ENCODE measurements around the gene CFL1. TPM values are rescaled to one million over a fixed set of nuclear protein-coding genes. Genes with fewer than 3 reads are reported as not detected.

CFL1 gene
- total and polyA plus RNA-seq, 7 experiments from 2014 or later, result 403 to 2,314 (median 802) TPM

DNA sequence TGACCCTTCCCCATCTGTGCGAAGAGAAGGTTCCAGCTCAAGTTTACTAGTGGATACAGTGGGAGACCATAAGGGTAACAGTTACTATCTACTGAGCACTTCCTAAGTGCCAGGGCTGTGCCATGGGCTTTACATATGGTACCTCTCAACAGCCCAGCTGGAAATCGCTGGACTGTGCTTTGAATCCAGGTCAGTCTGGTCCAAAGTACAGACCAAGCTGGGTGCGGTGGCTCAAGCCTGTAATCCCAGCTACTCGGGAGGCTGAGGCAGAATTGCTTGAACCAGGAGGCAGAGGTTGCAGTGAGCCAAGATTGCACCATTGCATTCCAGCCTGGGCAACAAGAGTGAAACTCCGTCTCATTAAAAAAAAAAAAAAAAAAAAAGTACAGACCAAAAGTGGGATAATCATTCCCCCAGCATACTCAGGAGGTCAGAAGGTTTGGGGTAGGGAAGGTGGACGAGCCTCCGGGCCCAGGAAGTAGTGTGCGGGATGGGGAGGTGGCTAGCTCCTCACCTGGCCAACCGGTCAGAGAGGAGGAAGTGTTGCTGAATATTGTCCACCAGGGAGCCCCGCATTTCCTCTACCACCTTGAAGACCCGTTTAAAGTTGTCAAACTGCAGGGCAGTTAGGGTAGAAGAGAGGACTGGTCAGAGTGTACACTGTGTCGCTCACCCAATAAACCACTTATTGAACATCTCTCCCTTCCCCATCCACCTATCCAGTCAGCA is 28.0 kb upstream of the CFL1 start:
- Histone ChIP-seq H3K4me3 (ENCODE audit: low read length) (no peak overlapping the region), H3K36me3 (ENCODE audit: control insufficient read depth in 2 of 3, insufficient read depth in 3 of 3, low read length in 3 of 3) (peaks cover 0 to 27% (median 0%) of the 10 kb centered on the region in 3 experiments), H3K27me3 (ENCODE audit: control insufficient read depth in 2 of 2, insufficient read depth in 2 of 2, low read length in 2 of 2) (no peaks in the 10 kb centered on the region), H3K27ac (ENCODE audit: low read depth, low read length) (no peak overlapping the region), H3K9me3 (ENCODE audit: control insufficient read depth in 2 of 3, low read length in 3 of 3) (no peaks in the 10 kb centered on the region), H3K4me1 (ENCODE audit: control insufficient read depth in 2 of 2, insufficient read depth in 2 of 2, low read length in 2 of 2) (peaks cover 26 to 33% of the 10 kb centered on the region in 2 donors)
- Mint-ChIP-seq H3K9me3 (peaks cover 0 to 3% (median 0%) of the 10 kb centered on the region in 11 donors), H3K27me3 (no peaks in the 10 kb centered on the region), H3K4me1 (peaks cover 35 to 59% (median 42%) of the 10 kb centered on the region in 7 donors), H3K36me3 (peaks cover 0 to 11% (median 3%) of the 10 kb centered on the region in 5 donors), H3K27ac (peak overlapping the region in 8 of 9 donors; percentile 9 to 99 (median 74)), H3K4me3 (peak overlapping the region in 6 of 10 donors; percentile 88 to 97 (median 92))
- DNase-seq, result peak in 1 of 9 donors; percentile 5
- intact Hi-C loops (cut with micrococcal nuclease), result no loop called here
- CTCF ChIA-PET, result interaction anchor here (0.8 to 9.0 kb wide), 16 partner anchors 9 to 178 kb away, joined by 3 to 159 read pairs (median 8); partner anchors contain the start of genes CFL1, MUS81 and SNX32
- POLR2A ChIA-PET, result interaction anchor here (0.6 to 12.3 kb wide), 13 partner anchors 12 to 190 kb away, joined by 3 to 316 read pairs (median 4); partner anchors contain the start of genes BANF1, CFL1, DRAP1 and EIF1AD
- ATAC-seq, result no peak

DNA sequence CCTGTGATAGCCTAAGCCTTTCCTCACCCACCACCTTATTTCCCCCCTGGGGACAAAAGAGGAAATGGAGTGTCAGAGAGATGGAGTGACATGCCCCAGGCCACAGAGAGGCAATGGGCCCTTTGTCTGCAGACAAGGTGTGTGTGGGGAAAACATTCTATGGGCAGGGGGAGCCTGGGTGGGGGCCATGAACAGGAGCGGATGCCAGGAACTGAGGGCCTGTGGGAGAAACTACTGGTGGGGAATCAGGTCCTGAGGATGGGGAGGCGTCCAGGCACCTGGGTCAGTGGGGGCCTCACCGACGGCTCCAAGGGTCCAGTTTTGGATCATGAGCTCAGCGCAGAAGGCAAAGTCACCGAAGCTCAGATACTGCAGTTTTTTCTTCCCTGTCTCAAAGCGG is 27.3 kb upstream of the CFL1 start:
- Mint-ChIP-seq H3K4me1 (peaks cover 32 to 65% (median 44%) of the 10 kb centered on the region in 7 donors), H3K27ac (peak overlapping the region in 6 of 9 donors; percentile 49 to 93 (median 82))
- peak overlapping the region; percentile 9 for H3K27ac ChIP-seq (ENCODE audit: low read depth, low read length)

DNA sequence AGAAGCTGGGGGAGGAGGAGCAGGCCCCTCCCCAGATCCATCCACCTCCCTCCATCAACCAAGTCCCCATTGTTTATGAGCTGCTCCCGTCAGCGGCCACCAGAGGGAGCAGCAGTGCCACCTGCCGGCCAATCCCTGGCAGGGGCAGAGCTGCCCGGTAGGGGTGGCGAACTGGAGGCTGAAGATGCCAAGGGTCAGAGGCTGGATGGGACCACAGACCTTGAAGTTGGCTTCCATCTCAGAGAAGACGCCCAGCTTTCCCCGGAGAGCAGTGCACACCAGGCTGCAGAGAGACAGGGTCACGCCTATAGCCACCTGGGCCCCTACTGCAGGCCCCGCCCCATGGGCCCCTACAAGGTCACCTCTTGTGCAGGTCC is 26.7 kb upstream of the CFL1 start:
- Mint-ChIP-seq H3K9me3 (peaks cover 0 to 3% (median 0%) of the 10 kb centered on the region in 11 donors), H3K27ac (peak overlapping the region in 8 of 9 donors; percentile 70 to 93 (median 80)), H3K36me3 (peaks cover 0 to 11% (median 3%) of the 10 kb centered on the region in 5 donors), H3K4me3 (peak overlapping the region in 3 of 10 donors; percentile 29 to 63 (median 58)), H3K27me3 (no peaks in the 10 kb centered on the region), H3K4me1 (peaks cover 29 to 65% (median 41%) of the 10 kb centered on the region in 7 donors)
- peak; percentile 68 to 87 (median 80) for DNase-seq
- ChIA-PET POLR2A (interaction anchor here (0.6 to 12.3 kb wide), 14 partner anchors 11 to 231 kb away, joined by 3 to 316 read pairs (median 4); partner anchors contain the start of genes BANF1, C11orf68, CFL1 and EIF1AD), CTCF (interaction anchor here (0.6 to 9.0 kb wide), 32 partner anchors 10 to 272 kb away, joined by 3 to 159 read pairs (median 4); partner anchors contain the start of genes AP5B1, CFL1, KAT5 and MUS81)
- peaks cover 33 to 35% of the 10 kb centered on the region in 2 donors for H3K4me1 ChIP-seq (ENCODE audit: control insufficient read depth in 2 of 2, insufficient read depth in 2 of 2, low read length in 2 of 2)
- H3K27ac ChIP-seq (ENCODE audit: low read depth, low read length), result peak overlapping the region; percentile 9
- peak; percentile 74 for ATAC-seq
- peaks cover 0 to 27% (median 0%) of the 10 kb centered on the region in 3 experiments for H3K36me3 ChIP-seq (ENCODE audit: control insufficient read depth in 2 of 3, insufficient read depth in 3 of 3, low read length in 3 of 3)
- no peaks in the 10 kb centered on the region for H3K27me3 ChIP-seq (ENCODE audit: control insufficient read depth in 2 of 2, insufficient read depth in 2 of 2, low read length in 2 of 2)
- intact Hi-C loops (cut with micrococcal nuclease), result loop anchor here (1.0 kb wide), 6 partner anchors 11 to 173 kb away; partner anchors contain the start of gene MUS81 (in 2 of the 2)
- H3K4me3 ChIP-seq (ENCODE audit: low read length), result no peak overlapping the region
- no peaks in the 10 kb centered on the region for H3K9me3 ChIP-seq (ENCODE audit: control insufficient read depth in 2 of 3, low read length in 3 of 3)

More for the DNA sequence above, 27.3 kb upstream of the CFL1 start:
- Histone ChIP-seq H3K36me3 (ENCODE audit: control insufficient read depth in 2 of 3, insufficient read depth in 3 of 3, low read length in 3 of 3) (peaks cover 0 to 27% (median 0%) of the 10 kb centered on the region in 3 experiments), H3K27me3 (ENCODE audit: control insufficient read depth in 2 of 2, insufficient read depth in 2 of 2, low read length in 2 of 2) (no peaks in the 10 kb centered on the region), H3K4me3 (ENCODE audit: low read length) (no peak overlapping the region), H3K4me1 (ENCODE audit: control insufficient read depth in 2 of 2, insufficient read depth in 2 of 2, low read length in 2 of 2) (peaks cover 32 to 39% of the 10 kb centered on the region in 2 donors), H3K9me3 (ENCODE audit: control insufficient read depth in 2 of 3, low read length in 3 of 3) (no peaks in the 10 kb centered on the region)
- H3K4me3 Mint-ChIP-seq, result peak overlapping the region in 1 of 10 donors; percentile 53
- peaks cover 0 to 3% (median 0%) of the 10 kb centered on the region in 11 donors for H3K9me3 Mint-ChIP-seq
- DNase-seq (no peak), ATAC-seq (no peak)
- peaks cover 0 to 11% (median 3%) of the 10 kb centered on the region in 5 donors for H3K36me3 Mint-ChIP-seq
- ChIA-PET CTCF (interaction anchor here (0.6 to 9.0 kb wide), 25 partner anchors 10 to 177 kb away, joined by 3 to 159 read pairs (median 6); partner anchors contain the start of genes AP5B1, CFL1, KAT5 and MUS81), POLR2A (interaction anchor here (0.6 to 12.3 kb wide), 14 partner anchors 11 to 191 kb away, joined by 3 to 316 read pairs (median 4); partner anchors contain the start of genes BANF1, C11orf68, CFL1 and EIF1AD)
- no peaks in the 10 kb centered on the region for H3K27me3 Mint-ChIP-seq
- intact Hi-C loops (cut with micrococcal nuclease), result no loop called here

DNA sequence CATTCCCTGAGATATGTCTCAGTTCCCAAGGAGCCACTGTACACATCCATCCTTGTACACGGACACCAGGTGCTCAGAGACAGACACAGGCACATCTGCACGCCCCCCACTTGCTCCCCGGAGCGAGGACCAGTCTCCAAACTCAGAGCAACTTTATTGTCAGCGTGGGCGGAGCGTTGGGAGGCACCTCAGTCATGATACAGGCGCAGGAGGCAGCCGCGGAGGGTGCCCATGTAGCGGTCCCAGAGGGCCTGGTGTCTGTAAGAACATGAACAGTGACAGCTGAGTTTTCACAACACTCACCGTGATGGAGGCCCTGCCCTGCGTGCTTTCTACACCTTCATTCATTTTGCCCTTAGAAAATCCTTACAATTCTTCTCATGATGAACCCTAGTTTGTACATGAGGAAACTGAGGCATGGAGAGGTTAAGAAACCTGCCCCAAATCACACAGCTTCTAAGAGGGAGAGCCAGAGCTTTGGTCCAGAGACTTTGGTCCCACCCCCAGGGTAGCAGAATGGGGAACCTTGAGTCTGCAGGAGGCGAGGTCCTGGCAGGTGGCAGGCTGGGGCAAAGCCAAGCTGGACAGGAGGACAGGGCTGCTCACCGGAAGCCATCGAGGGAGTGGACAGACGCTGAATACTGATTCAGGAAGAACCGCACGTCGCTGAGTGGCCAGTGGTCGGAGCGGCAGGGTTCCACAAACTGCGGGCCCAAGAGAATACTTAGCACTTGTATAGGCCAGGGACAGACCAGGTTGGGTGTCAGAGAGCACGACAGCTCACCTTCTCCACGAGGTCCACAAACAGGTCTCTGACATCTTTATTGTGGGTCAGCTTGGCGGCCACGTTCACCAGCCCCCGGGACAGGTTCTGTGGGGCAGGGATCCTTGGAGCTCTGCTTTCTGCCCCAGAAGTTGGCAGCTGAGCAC is 26.1 kb upstream of the CFL1 start:
- Histone ChIP-seq H3K27me3 (ENCODE audit: control insufficient read depth in 2 of 2, insufficient read depth in 2 of 2, low read length in 2 of 2) (no peaks in the 10 kb centered on the region), H3K36me3 (ENCODE audit: control insufficient read depth in 2 of 3, insufficient read depth in 3 of 3, low read length in 3 of 3) (peaks cover 0 to 27% (median 0%) of the 10 kb centered on the region in 3 experiments), H3K4me3 (ENCODE audit: low read length) (no peak overlapping the region), H3K27ac (ENCODE audit: low read depth, low read length) (peak overlapping the region; percentile 14), H3K4me1 (ENCODE audit: control insufficient read depth in 2 of 2, insufficient read depth in 2 of 2, low read length in 2 of 2) (peaks cover 35 to 36% of the 10 kb centered on the region in 2 donors), H3K9me3 (ENCODE audit: control insufficient read depth in 2 of 3, low read length in 3 of 3) (no peaks in the 10 kb centered on the region)
- H3K9me3 Mint-ChIP-seq, result peaks cover 0 to 3% (median 0%) of the 10 kb centered on the region in 11 donors
- peaks cover 0 to 11% (median 3%) of the 10 kb centered on the region in 5 donors for H3K36me3 Mint-ChIP-seq
- no peaks in the 10 kb centered on the region for H3K27me3 Mint-ChIP-seq
- peak overlapping the region in 8 of 9 donors; percentile 70 to 93 (median 80) for H3K27ac Mint-ChIP-seq
- ChIA-PET POLR2A (interaction anchor here (0.8 to 12.3 kb wide), 10 partner anchors 10 to 231 kb away, joined by 3 to 316 read pairs (median 6); partner anchors contain the start of genes C11orf68, CFL1, KAT5 and MUS81), CTCF (interaction anchor here (0.6 to 9.0 kb wide), 30 partner anchors 10 to 271 kb away, joined by 3 to 159 read pairs (median 5); partner anchors contain the start of genes AP5B1, CFL1, KAT5 and MUS81)
- peak in 1 of 9 donors; percentile 11 for DNase-seq
- peaks cover 26 to 65% (median 40%) of the 10 kb centered on the region in 7 donors for H3K4me1 Mint-ChIP-seq
- intact Hi-C loops (cut with micrococcal nuclease), result loop anchor here (1.0 kb wide), 6 partner anchors 11 to 173 kb away; partner anchors contain the start of gene MUS81 (in 2 of the 2)
- peak overlapping the region in 1 of 10 donors; percentile 29 for H3K4me3 Mint-ChIP-seq
- ATAC-seq, result no peak

DNA sequence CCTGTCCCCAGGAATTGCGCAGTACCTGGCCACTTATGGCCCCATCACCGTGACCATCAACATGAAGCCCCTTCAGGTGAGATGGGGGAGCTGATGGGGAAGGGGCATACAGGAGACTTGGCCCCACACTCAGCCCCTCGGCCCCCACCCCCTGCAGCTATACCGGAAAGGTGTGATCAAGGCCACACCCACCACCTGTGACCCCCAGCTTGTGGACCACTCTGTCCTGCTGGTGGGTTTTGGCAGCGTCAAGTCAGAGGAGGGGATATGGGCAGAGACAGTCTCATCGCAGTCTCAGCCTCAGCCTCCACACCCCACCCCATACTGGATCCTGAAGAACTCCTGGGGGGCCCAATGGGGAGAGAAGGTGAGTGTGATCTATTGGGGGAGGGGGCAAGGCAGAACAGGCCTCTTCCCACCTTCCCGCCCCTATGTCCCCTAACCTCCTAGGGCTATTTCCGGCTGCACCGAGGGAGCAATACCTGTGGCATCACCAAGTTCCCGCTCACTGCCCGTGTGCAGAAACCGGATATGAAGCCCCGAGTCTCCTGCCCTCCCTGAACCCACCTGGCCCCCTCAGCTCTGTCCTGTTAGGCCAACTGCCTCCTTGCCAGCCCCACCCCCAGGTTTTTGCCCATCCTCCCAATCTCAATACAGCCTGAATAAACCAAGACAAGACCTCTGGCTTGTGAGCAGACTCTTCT is 25.2 kb upstream of the CFL1 start:
- Histone ChIP-seq H3K27me3 (ENCODE audit: control insufficient read depth in 2 of 2, insufficient read depth in 2 of 2, low read length in 2 of 2) (no peaks in the 10 kb centered on the region), H3K9me3 (ENCODE audit: control insufficient read depth in 2 of 3, low read length in 3 of 3) (no peaks in the 10 kb centered on the region), H3K4me3 (ENCODE audit: low read length) (no peak overlapping the region), H3K27ac (ENCODE audit: low read depth, low read length) (no peak overlapping the region), H3K4me1 (ENCODE audit: control insufficient read depth in 2 of 2, insufficient read depth in 2 of 2, low read length in 2 of 2) (peaks cover 38 to 40% of the 10 kb centered on the region in 2 donors), H3K36me3 (ENCODE audit: control insufficient read depth in 2 of 3, insufficient read depth in 3 of 3, low read length in 3 of 3) (peaks cover 0 to 27% (median 0%) of the 10 kb centered on the region in 3 experiments)
- POLR2A ChIA-PET, result interaction anchor here (12.3 kb wide), 1 partner anchor 20 kb away, joined by 316 read pairs; the partner anchor contains the start of genes CFL1 and MUS81
- CTCF ChIA-PET, result interaction anchor here (0.8 to 9.0 kb wide), 13 partner anchors 12 to 270 kb away, joined by 3 to 159 read pairs (median 7); partner anchors contain the start of genes AP5B1, CFL1, MUS81 and SNX32
- intact Hi-C loops (cut with micrococcal nuclease), result no loop called here
- H3K4me3 Mint-ChIP-seq, result no peak overlapping the region
- DNase-seq, result peak in 1 of 9 donors; percentile 7
- H3K36me3 Mint-ChIP-seq, result peaks cover 0 to 10% (median 3%) of the 10 kb centered on the region in 5 donors
- no peaks in the 10 kb centered on the region for H3K27me3 Mint-ChIP-seq
- peak overlapping the region in 3 of 9 donors; percentile 14 to 93 (median 68) for H3K27ac Mint-ChIP-seq
- peaks cover 20 to 64% (median 38%) of the 10 kb centered on the region in 7 donors for H3K4me1 Mint-ChIP-seq
- no peak for ATAC-seq
- peaks cover 0 to 1% (median 0%) of the 10 kb centered on the region in 11 donors for H3K9me3 Mint-ChIP-seq
